GM18520 (cell line): ENCODE data around the gene FXR2.

Experiments used
- ATAC-seq: cut with Tn5 transposase; IDR thresholded peaks from one replicate; pipeline ENCODE4 v1.9.1; 2021; ENCODE audit not compliant: unreplicated experiment

Gene FXR2

DNA sequence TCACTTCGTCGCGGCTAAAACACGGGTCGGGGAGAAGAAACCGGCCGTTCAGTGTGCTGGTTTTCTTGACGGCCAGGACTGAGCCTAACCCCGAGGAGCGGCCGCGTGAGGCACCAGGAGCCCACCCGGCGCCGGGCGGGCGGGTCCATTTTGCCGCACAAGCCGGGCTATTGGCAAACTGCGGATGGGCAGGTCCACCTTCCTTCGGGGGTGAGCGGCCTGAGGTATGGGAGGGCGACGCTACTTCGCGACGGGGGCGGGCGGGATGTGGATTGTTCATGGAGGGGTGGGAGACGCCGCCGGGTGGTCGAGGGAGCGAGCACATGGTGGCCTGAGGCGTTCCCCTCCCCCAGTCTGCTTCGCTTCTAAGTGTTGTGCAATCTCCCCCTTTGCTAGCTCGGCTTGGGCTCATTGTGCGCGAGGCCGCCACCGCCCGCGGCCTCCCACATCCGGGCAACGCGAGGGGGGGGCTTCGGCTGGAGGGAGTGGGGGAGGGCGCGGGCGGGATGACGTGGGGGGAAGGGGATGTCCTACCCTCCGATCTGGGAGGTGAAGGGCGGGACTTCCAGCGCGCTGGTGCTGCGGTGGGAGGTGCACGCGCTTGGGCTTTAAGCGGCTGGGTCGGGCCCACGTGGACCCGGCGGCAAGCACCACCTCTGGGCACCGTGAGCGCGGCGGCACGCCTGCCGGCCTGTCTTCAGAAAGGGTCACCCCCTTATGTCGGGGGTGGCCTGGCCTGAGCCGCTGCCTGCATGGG lies 41.2 kb downstream of the FXR2 start:
- no peak for ATAC-seq

DNA sequence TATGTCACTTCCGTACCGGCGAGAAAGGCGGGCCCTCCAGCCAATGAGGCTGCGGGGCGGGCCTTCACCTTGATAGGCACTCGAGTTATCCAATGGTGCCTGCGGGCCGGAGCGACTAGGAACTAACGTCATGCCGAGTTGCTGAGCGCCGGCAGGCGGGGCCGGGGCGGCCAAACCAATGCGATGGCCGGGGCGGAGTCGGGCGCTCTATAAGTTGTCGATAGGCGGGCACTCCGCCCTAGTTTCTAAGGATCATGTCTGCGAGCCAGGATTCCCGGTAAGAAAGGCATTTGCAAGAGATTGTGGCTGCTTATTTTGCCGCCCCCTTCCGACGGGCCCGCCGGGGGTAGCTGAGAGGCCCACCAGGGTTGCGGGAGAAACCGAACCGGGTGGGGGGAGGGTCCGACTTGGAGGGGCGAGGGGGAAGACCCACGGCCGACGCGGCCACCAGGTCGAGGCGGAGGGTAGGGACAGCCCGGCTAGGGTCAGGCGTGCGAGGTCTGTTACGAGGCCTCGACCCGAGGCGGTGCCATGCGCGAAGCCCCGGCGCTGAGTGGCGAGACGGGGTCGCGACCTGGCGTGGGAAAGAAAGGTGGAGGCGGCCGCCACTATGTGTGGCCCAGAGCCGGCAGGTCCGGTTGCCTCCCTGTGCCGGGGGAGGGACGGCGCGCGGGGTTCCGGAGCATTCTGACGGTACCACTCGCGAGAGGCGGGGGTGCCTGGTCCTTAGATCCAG lies 41.9 kb downstream of the FXR2 start:
- ATAC-seq, result peak; percentile 91

DNA sequence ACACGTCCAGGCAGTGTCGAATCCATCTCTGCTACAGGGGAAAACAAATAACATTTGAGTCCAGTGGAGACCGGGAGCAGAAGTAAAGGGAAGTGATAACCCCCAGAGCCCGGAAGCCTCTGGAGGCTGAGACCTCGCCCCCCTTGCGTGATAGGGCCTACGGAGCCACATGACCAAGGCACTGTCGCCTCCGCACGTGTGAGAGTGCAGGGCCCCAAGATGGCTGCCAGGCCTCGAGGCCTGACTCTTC lies 42.4 kb downstream of the FXR2 start:
- ATAC-seq, result no peak

DNA sequence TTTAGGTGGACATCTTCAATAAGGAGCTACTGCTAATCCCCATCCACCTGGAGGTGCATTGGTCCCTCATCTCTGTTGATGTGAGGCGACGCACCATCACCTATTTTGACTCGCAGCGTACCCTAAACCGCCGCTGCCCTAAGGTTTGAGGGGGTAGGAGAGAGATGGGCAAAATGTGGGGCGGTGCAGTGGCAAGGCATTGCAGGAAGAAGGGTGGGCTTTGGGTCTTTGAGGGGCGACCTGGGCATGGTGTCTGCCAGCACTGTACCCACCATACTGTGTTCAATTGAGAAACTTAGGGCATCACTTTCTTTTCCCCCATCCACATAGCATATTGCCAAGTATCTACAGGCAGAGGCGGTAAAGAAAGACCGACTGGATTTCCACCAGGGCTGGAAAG lies 44.3 kb downstream of the FXR2 start:
- ATAC-seq, result no peak

DNA sequence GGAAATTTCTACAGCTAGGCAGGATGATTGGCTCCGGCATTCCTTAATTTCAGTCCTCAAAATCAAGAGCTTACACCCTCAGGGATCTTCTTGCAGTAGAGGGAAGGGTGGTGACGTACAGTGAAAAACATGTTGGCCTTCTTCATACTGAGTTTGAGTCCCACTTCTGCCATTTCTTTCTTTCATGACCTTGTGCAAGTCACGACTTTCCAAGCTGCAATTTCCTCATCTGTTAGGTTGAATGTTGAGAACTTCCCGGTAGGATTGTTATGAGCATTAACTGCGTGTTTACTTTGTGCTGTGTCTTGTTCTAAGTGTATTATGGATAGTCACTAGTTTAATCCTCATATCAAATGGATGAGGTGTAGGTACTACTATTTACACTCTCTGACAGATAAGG lies 45.1 kb downstream of the FXR2 start:
- ATAC-seq, result no peak

DNA sequence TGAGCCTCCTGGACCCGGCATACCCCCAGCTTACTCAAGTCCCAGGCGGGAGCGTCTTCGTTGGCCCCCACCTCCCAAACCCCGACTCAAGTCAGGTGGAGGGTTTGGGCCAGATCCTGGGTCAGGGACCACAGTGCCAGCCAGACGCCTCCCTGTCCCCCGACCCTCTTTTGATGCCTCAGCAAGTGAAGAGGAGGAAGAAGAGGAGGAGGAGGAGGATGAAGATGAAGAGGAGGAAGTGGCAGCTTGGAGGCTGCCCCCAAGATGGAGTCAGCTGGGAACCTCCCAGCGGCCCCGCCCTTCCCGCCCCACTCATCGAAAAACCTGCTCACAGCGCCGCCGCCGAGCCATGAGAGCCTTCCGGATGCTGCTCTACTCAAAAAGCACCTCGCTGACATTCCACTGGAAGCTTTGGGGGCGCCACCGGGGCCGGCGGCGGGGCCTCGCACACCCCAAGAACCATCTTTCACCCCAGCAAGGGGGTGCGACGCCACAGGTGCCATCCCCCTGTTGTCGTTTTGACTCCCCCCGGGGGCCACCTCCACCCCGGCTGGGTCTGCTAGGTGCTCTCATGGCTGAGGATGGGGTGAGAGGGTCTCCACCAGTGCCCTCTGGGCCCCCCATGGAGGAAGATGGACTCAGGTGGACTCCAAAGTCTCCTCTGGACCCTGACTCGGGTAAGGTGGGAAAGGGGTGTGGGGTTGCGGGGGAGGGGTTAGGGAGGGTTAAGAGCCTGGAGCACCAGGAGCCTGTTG lies 51.4 kb downstream of the FXR2 start:
- ATAC-seq, result no peak

DNA sequence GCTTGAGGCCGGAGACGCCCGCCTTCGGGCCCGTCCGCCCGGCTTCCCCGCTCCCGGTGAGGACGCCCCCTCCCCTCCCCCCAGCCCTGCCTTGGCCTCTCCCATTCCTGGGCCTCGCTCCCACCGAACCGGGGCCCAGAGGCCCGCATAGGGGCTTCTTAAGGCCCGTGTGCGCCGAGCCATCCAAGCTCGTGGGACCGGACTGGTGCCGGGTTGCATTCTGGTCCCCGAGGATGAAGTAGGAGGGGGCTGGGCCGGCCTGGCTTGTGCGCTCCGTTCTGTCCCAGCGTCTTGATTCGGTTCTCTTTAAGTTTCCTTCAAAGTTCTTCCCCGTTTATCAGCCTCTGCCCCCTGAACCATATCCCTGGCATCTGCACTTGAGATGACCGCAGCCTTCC lies 52.5 kb downstream of the FXR2 start:
- no peak for ATAC-seq

DNA sequence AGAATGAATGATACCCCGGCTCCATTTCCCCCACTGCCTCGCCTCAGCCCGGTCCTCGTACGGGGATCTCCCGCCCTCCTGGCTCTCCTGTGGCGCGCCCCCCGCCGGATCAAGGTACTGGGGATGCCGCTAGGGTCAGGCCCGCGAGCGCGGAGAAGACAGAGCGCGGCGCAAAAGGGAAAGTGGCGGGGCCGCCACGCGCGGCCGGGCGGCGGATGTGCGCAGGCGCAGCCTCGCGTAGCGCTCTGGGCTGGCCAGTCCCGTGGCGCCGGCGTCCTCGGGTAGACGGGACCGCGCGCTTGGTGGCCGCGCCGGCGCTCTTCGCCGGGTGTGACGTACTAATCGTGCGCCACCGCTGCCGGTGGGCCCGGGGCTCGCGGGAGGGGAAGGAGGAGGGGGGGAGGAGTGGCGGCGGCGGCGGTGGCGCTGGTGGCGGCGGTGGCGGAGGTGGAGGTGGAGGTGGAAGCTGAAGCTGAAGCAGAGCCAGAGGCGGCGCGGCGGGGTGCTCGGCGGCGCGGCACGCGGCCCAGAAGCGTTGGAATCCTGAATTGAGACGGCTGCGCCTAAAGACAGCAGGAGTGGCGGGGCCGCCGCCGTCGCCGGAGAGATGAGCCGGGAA lies 53.0 kb downstream of the FXR2 start, which contains the start of gene SENP3:
SENP3 (plus strand) TSS at position 331 of the 619 bp plus-strand sequence. CDS start 1,158 bp downstream, outside the sequence.
- ATAC-seq, result peak; percentile 60

DNA sequence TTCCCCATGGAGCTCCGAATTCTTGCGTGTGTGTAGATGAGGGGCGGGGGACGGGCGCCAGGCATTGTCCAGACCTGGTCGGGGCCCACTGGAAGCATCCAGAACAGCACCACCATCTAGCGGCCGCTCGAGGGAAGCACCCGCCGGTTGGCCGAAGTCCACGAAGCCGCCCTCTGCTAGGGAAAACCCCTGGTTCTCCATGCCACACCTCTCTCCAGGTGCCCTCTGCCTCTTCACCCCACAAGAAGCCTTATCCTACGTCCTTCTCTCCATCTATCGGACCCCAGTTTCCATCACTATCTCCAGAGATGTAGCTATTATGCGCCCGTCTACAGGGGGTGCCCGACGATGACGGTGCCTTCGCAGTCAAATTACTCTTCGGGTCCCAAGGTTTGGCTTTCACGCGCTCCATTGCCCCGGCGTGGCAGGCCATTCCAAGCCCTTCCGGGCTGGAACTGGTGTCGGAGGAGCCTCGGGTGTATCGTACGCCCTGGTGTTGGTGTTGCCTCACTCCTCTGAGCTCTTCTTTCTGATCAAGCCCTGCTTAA lies 53.6 kb downstream of the FXR2 start:
- peak; percentile 49 for ATAC-seq

DNA sequence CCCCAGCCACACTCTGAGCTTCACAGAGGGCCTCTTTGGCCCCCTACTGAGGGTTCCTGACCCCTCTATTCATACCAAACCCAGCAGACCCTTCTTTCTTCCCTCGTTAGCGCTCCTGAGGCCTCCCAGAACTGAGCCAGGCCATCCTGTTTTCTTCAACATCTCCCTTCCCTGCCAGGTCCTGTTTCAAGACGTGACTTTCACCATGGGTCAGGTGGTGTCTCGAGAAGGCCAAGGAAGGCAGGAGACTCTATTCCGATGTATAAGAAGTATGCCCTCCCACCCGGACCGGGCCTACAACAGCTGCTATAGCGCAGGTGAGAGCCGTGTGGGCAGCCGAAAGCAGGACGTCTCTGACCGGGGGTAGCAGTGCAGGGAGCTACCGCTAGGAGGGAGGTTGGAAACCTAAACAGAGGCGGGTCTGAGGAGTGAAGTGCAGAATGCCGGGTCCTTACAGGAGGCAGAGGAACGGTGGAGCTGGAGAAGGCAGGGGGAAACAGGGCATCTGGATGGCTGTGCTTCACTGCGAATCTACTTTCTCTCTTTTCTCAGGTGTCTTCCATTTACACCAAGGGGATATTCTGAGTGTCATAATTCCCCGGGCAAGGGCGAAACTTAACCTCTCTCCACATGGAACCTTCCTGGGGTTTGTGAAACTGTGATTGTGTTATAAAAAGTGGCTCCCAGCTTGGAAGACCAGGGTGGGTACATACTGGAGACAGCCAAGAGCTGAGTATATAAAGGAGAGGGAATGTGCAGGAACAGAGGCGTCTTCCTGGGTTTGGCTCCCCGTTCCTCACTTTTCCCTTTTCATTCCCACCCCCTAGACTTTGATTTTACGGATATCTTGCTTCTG lies 54.3 kb downstream of the FXR2 start:
- no peak for ATAC-seq

DNA sequence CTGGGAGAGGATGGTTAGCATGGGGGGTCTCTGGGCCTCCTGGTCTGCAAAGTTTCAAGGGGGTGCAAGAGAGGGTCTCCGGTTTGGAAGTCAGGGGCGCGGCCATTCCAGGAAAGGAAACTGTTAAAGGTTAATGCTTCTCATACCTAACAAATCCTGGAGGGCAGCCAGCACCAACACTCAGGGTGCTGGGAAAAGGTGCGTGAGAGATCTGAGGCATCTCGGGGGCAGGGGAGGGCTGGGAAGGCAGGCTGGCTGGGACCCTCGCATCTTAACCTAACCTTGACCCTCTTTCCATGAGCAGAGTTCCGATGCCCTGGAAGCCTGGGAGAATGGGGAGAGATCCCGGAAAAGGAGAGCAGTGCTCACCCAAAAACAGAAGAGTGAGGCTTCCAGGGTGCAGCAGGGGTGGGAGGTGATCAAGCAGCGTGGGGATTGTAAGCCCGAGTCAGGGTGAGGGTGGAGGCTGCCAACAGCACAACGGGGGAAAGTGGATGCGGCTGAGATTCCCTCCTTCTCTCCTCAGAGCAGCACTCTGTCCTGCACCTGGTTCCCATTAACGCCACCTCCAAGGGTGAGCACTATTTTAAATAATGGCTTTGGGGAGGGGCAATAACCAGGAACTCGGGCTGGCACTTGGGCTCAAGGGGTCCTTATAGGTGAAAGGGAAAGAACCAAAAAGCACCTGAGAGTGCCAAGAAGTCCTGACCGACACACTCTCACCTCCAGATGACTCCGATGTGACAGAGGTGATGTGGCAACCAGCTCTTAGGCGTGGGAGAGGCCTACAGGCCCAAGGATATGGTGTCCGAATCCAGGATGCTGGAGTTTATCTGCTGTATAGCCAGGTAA lies 55.2 kb downstream of the FXR2 start:
- ATAC-seq, result no peak

DNA sequence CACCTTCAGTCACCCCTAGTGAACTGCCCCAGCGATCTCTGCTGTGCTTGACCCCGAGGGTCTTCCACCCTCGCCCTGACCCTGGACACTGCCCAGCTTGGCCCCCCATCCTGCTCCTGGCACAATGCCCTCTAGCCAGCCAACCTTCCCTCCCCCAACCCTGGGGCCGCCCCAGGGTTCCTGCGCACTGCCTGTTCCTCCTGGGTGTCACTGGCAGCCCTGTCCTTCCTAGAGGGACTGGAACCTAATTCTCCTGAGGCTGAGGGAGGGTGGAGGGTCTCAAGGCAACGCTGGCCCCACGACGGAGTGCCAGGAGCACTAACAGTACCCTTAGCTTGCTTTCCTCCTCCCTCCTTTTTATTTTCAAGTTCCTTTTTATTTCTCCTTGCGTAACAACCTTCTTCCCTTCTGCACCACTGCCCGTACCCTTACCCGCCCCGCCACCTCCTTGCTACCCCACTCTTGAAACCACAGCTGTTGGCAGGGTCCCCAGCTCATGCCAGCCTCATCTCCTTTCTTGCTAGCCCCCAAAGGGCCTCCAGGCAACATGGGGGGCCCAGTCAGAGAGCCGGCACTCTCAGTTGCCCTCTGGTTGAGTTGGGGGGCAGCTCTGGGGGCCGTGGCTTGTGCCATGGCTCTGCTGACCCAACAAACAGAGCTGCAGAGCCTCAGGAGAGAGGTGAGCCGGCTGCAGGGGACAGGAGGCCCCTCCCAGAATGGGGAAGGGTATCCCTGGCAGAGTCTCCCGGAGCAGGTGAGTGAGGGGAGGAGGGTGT lies 56.0 kb downstream of the FXR2 start, which contains the start of gene TNFSF13:
TNFSF13 (plus strand) TSS at position 207 of the 776 bp plus-strand sequence; CDS start at position 497, 290 bp downstream.
- ATAC-seq, result no peak

DNA sequence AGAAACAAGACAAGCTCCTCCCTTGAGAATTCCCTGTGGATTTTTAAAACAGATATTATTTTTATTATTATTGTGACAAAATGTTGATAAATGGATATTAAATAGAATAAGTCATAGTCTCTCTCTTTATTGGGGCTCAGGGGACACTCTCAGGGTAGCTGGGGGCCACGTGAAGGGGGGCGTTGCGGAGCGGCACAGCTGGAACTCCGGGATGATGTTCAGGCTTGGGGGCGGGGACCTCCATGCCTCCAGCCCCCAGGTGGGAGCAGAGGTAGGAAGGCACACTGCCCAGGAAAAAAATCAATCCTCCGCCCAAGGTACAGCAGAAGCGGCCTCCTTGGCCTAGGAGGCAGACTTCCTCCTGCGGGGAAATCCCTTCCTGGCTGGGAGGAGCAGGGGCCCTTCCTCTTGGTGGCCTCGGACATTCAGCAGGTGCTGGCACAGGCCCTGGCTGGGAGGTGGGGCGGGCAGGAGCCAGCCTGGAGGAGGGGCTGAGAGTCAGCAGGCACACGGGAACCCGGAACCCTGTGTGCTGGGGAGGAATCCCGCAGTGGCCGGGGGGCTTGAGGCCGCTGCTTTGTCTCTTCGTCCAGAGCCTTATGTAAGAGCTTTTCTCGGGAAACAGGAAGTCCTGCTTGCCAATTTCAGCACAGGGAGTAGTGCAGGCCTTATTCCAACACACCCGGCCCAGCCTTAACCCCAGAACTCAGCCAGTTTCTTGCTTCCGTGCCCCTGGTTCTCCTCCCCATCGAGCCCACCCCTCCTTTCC lies 56.7 kb downstream of the FXR2 start:
- ATAC-seq, result no peak

DNA sequence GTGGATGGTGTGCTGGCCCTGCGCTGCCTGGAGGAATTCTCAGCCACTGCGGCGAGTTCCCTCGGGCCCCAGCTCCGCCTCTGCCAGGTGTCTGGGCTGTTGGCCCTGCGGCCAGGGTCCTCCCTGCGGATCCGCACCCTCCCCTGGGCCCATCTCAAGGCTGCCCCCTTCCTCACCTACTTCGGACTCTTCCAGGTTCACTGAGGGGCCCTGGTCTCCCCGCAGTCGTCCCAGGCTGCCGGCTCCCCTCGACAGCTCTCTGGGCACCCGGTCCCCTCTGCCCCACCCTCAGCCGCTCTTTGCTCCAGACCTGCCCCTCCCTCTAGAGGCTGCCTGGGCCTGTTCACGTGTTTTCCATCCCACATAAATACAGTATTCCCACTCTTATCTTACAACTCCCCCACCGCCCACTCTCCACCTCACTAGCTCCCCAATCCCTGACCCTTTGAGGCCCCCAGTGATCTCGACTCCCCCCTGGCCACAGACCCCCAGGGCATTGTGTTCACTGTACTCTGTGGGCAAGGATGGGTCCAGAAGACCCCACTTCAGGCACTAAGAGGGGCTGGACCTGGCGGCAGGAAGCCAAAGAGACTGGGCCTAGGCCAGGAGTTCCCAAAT lies 57.4 kb downstream of the FXR2 start:
- ATAC-seq, result no peak

DNA sequence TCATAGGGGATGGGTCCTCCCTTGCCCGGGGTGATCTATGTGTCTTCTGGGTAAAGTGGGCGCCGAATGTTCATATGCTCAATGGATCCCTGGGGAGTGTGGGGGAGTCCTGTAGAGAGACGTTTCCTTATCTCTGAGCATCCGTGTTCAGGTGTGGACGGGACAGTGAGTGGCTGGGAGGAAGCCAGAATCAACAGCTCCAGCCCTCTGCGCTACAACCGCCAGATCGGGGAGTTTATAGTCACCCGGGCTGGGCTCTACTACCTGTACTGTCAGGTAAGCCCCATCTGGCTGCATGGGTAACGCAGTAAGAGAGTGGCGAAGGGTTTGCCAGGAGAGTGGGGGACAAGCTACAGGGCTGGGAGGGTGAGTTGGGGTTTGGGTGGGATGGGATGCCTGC lies 58.1 kb downstream of the FXR2 start:
- no peak for ATAC-seq

DNA sequence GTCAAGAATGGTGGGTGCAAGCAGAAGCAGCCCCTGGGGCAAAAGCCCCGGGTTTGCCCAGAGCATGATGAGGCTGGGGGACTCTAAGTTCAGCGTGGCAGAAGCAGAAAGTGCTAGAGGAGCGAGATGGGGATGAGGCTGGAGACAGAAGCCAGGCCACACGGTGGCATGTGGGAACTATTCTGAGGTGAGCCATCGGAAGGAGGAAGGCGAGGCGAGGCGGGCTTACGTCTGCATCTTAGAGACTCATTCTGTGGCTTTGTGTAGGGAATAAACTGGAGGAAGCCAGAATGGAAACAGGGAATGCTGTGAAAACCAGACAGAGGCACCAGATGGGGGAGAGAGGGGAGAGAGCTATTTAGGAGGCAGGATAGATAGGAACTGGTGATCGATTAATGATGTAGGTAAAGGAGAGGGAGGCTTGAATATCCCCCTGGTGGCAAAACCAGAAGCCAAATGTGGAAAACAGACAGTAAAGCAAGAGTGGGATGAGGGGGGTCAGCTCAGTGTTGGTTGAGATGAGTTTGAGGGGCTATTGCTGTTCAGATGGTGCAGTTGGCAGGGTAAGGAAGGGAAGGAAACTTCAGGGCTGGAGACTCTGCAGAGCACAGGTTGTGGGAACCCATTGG lies 59.3 kb downstream of the FXR2 start:
- ATAC-seq, result no peak

DNA sequence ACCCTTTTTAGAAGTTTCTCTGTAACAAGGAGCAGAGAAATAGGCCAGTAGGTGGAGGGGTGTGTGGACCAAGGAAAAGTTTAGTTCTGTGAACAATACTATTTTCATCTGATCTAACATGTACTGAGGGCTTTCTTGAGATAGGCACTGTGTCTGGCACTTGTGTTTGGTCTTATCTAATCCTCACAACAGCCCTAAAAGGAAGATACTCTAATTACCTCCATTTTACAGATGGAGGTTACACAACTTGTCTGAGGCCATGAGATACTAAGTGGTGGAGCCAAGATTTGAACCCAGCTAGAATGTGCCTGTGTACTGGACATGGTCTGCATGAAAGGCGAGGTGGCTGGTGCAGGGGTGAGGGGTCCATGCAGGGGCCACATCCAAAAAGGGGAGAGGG lies 61.3 kb downstream of the FXR2 start:
- ATAC-seq, result no peak
